Neural progenitor cell (in vitro differentiated cells): ENCODE results near the gene RAPGEF4. TPM values are rescaled to one million over a fixed set of nuclear protein-coding genes. Genes with fewer than 3 reads are reported as not detected.

ENCODE experiments used
- DNase-seq: peaks from one replicate; pipeline ENCODE4 v3.0.0-alpha.2; 2016; ENCODE audit warnings: low spot score
- H2AFZ ChIP-seq: fragments of 200-600 bp; sonication (generic); replicated peaks from 2 replicates; pipeline ENCODE4 v1.6.1; 2016; ENCODE audit warnings: antibody characterized with exemption
- H3F3A ChIP-seq: fragments of 200-600 bp; sonication (generic); 2 replicates; pipeline ENCODE4 v1.6.1; 2016; ENCODE audit warnings: antibody characterized with exemption, low read depth
- H3K27ac ChIP-seq: fragments of 200-600 bp; sonication (generic); 2 replicates; pipeline ENCODE4 v1.5.1; 2016; ENCODE audit warnings: mild to moderate bottlenecking
- H3K27me3 ChIP-seq: fragments of 200-600 bp; sonication (generic); 2 replicates; pipeline ENCODE4 v1.6.1; 2016; ENCODE audit warnings: mild to moderate bottlenecking, moderate library complexity
- H3K36me3 ChIP-seq: fragments of 200-600 bp; sonication (generic); 2 replicates; pipeline ENCODE4 v1.5.1; 2016
- H3K4me1 ChIP-seq: fragments of 200-600 bp; sonication (generic); 2 replicates; pipeline ENCODE4 v1.6.1; 2016; ENCODE audit warnings: mixed run types
- H3K4me2 ChIP-seq: fragments of 200-600 bp; sonication (generic); 2 replicates; pipeline ENCODE4 v1.6.1; 2016
- H3K4me3 ChIP-seq: fragments of 200-600 bp; sonication (generic); 2 replicates; pipeline ENCODE4 v1.5.1; 2016
- H3K79me2 ChIP-seq: fragments of 200-600 bp; sonication (generic); 2 replicates; pipeline ENCODE4 v1.6.1; 2016; ENCODE audit warnings: low read depth
- H3K9ac ChIP-seq: fragments of 200-600 bp; sonication (generic); 2 replicates; pipeline ENCODE4 v1.6.1; 2016
- H3K9me3 ChIP-seq: fragments of 200-600 bp; sonication (generic); 2 replicates; pipeline ENCODE4 v1.5.1; 2016; ENCODE audit warnings: low read depth
- H4K20me1 ChIP-seq: fragments of 200-600 bp; sonication (generic); 2 replicates; pipeline ENCODE4 v1.6.1; 2016; ENCODE audit warnings: low read depth
- H3K27ac Mint-ChIP-seq: 3 replicates; pipeline ENCODE4 v1.8.0; 2021; ENCODE audit warnings: mixed read lengths
- H3K27me3 Mint-ChIP-seq: 2 replicates; pipeline ENCODE4 v1.8.0; 2022; ENCODE audit warnings: low read depth, mild to moderate bottlenecking, inconsistent platforms, moderate library complexity, mixed read lengths; ENCODE audit not compliant: insufficient read depth
- H3K36me3 Mint-ChIP-seq: 3 replicates; pipeline ENCODE4 v1.8.0; 2021; ENCODE audit warnings: mixed read lengths
- H3K4me1 Mint-ChIP-seq: 3 replicates; pipeline ENCODE4 v1.8.0; 2021; ENCODE audit warnings: mixed read lengths
- H3K4me3 Mint-ChIP-seq: 3 replicates; pipeline ENCODE4 v1.8.0; 2021; ENCODE audit warnings: mild to moderate bottlenecking, moderate library complexity, mixed read lengths
- H3K9me3 Mint-ChIP-seq: 3 replicates; pipeline ENCODE4 v1.8.0; 2020; ENCODE audit warnings: mixed read lengths
- EZH2 ChIP-seq: fragments of 200-600 bp; sonication (generic); IDR thresholded peaks from 2 replicates; pipeline ENCODE4 v1.6.1; 2017; ENCODE audit warnings: antibody characterized with exemption, mild to moderate bottlenecking, moderate library complexity
- EZH2phosphoT487 ChIP-seq: fragments of 200-600 bp; sonication (generic); IDR thresholded peaks from 2 replicates; pipeline ENCODE4 v1.6.1; 2017; ENCODE audit warnings: antibody characterized with exemption
- total RNA-seq: library from RNA; depleted of rRNA; stranded (reverse); fragments of >200 nt; gene quantifications from 2 replicates; pipeline ENCODE4 v1.2.3, GENCODE V29; 2015; ENCODE audit warnings: low replicate concordance
- TF ChIP-seq, protein P1 (sequence below): fragments of 200-600 bp; sonication (generic); IDR thresholded peaks from 2 replicates; pipeline ENCODE4 v1.5.1; 2017; ENCODE audit warnings: antibody characterized with exemption, mild to moderate bottlenecking

The RAPGEF4 gene
- total RNA-seq, 1 donor from 2014 or later, result 1.8 TPM

DNA sequence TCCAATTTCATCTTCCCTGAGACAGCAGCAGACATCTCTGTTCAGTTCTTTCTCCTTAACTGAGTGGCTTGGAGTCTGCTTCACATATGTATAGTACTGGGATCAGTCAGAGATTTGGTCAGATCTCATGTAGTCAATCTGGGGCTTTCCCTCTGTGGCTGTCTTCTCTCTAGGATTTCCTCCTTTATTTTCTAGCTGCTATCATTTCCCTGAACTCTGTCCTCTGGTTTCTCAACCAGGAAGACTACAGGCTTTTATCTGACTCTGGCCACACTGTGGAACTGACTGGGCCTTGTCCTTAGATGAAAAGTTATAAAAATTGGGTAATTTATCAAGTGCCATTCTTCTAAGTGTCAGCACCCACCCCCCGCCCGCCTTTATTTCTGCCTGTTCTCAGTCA, 121.0 kb downstream of the RAPGEF4 start:
- Mint-ChIP-seq H3K9me3 (peaks cover 4% of the 10 kb centered on the region), H3K27ac (no peak overlapping the region), H3K36me3 (no peaks in the 10 kb centered on the region), H3K4me1 (peaks cover 3% of the 10 kb centered on the region), H3K27me3 (no peaks in the 10 kb centered on the region), H3K4me3 (no peak overlapping the region)
- DNase-seq, result no peak
- Histone ChIP-seq H3K9me3 (no peaks in the 10 kb centered on the region), H3K4me3 (no peak overlapping the region), H3K4me2 (no peak overlapping the region), H3K27me3 (no peaks in the 10 kb centered on the region), H3K36me3 (no peaks in the 10 kb centered on the region), H3K79me2 (no peaks in the 10 kb centered on the region), H3K9ac (no peak overlapping the region), H4K20me1 (no peaks in the 10 kb centered on the region), H3K27ac (no peak overlapping the region), H2AFZ (no peak overlapping the region), H3F3A (no peaks in the 10 kb centered on the region), H3K4me1 (no peaks in the 10 kb centered on the region)
- TF ChIP-seq, protein P1, sequence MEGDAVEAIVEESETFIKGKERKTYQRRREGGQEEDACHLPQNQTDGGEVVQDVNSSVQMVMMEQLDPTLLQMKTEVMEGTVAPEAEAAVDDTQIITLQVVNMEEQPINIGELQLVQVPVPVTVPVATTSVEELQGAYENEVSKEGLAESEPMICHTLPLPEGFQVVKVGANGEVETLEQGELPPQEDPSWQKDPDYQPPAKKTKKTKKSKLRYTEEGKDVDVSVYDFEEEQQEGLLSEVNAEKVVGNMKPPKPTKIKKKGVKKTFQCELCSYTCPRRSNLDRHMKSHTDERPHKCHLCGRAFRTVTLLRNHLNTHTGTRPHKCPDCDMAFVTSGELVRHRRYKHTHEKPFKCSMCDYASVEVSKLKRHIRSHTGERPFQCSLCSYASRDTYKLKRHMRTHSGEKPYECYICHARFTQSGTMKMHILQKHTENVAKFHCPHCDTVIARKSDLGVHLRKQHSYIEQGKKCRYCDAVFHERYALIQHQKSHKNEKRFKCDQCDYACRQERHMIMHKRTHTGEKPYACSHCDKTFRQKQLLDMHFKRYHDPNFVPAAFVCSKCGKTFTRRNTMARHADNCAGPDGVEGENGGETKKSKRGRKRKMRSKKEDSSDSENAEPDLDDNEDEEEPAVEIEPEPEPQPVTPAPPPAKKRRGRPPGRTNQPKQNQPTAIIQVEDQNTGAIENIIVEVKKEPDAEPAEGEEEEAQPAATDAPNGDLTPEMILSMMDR, result no peak
- TF ChIP-seq EZH2phosphoT487 (no peak), EZH2 (no peak)

- Histone ChIP-seq H4K20me1 (no peaks in the 10 kb centered on the region), H3K9ac (no peak overlapping the region), H3K79me2 (no peaks in the 10 kb centered on the region), H3K9me3 (no peaks in the 10 kb centered on the region), H3K4me3 (no peak overlapping the region), H3F3A (no peaks in the 10 kb centered on the region), H3K36me3 (no peaks in the 10 kb centered on the region), H2AFZ (no peak overlapping the region), H3K27ac (no peak overlapping the region), H3K4me1 (no peaks in the 10 kb centered on the region), H3K27me3 (no peaks in the 10 kb centered on the region), H3K4me2 (no peak overlapping the region)
- Mint-ChIP-seq H3K36me3 (no peaks in the 10 kb centered on the region), H3K27ac (no peak overlapping the region), H3K9me3 (peaks cover 4% of the 10 kb centered on the region), H3K4me1 (peaks cover 3% of the 10 kb centered on the region), H3K27me3 (no peaks in the 10 kb centered on the region), H3K4me3 (no peak overlapping the region)
- TF ChIP-seq EZH2phosphoT487, result no peak
- TF ChIP-seq EZH2, result no peak
- TF ChIP-seq, protein P1, result no peak
- DNase-seq, result no peak
These were observed 122.8 kb downstream of the RAPGEF4 start for GRCh38 chr2:172858473-172858745.

DNA sequence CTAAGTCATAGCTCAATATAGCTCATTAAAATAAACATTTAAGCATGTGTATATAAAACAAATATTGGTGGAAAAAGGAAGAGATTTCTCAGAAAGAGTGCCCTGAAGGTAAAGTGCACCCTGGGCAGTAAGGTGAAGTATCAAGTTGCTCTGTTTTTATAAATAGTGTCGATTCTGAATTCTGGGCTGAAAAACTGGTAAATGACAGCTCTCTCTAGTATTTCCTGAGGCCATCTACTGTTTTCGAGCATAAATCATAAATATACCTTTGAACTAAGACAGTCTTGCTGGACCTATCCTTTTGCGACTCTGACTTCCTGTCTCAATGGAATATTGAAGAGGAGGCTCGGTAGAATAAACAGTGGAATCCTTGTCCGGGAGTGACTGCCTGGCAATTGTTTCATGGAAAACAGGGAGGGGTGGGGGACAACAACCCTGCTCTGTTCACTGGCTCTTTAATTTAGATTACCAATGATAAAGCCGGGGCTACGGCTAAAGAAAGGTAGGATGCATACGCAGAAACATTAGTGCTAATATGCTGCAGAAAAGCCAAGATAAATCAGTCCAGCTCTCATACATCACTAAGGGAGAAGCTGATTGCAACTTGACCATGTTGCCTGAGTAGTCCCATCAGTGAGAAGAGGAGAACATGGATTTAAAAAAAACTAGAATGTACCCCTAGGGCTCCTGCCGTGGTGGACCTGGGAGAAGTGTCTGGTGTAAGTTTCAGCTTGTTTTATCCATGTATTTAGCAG, 124.1 kb downstream of the RAPGEF4 start:
- no peak overlapping the region for H3K4me3 ChIP-seq
- no peaks in the 10 kb centered on the region for H3K4me1 ChIP-seq
- Mint-ChIP-seq H3K27me3 (peaks cover 2% of the 10 kb centered on the region), H3K27ac (no peak overlapping the region), H3K4me1 (peaks cover 3% of the 10 kb centered on the region), H3K9me3 (peaks cover 4% of the 10 kb centered on the region), H3K4me3 (no peak overlapping the region), H3K36me3 (no peaks in the 10 kb centered on the region)
- no peak overlapping the region for H3K9ac ChIP-seq
- H3K27me3 ChIP-seq, result no peaks in the 10 kb centered on the region
- TF ChIP-seq, protein P1, result no peak
- TF ChIP-seq EZH2 (no peak), EZH2phosphoT487 (no peak)
- H2AFZ ChIP-seq, result no peak overlapping the region
- DNase-seq, result no peak
- no peaks in the 10 kb centered on the region for H3K36me3 ChIP-seq
- no peak overlapping the region for H3K4me2 ChIP-seq
- H3K27ac ChIP-seq, result no peak overlapping the region
- no peaks in the 10 kb centered on the region for H3K79me2 ChIP-seq
- no peaks in the 10 kb centered on the region for H3F3A ChIP-seq
- H4K20me1 ChIP-seq, result no peaks in the 10 kb centered on the region
- no peaks in the 10 kb centered on the region for H3K9me3 ChIP-seq
